NCI-H345 treated with DMSO at 0.1 percent for 48 hours (cell line): Measurements from ENCODE around the gene OR52A5.

Experiments used
- DNase-seq: peaks from one replicate; lab custom pipeline; 2025; ENCODE audit not compliant: unreplicated experiment; lab: John Stamatoyannopoulos, UW

OR52A5 gene

GRCh38 chr11:5117588-5117987 lies 20.6 kb downstream of the OR52A5 start:
- DNase-seq, result no peak

DNA sequence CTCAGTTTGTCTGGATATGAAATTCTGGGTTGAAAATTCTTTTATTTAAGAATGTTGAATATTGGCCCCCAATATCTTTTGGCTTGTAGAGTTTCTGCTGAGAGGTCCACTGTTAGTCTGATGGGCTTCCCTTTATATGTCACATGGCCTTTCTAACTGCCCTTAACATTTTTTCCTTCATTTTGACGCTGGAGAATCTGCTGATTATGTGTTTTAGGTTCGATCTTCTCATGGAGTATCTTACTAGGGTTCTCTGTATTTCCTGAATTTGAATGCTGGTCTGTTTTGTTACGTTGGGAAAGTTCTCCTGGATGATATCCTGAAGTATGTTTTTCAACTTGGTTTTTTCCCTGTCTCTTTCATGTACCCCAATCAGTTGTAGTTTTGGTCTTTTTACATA lies 22.8 kb downstream of the OR52A5 start:
- no peak for DNase-seq

DNA sequence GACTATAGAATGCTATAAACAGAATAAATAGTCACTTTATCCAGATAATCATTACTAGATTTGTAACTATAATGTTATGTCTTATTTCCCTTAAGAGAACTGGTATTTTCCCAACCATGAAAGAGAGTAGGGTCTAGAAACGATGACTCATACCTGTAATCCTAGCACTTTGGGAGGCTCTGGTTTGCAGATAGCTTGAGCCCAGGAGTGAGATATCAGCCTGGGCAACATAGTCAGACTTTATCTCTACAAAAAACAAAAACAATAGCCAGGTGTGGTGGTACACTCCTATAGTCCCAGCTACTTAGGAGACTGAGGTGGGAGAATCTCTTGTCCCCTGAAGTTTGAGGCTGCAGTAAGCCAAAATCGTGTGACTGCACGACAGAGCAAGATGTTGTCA lies 30.9 kb downstream of the OR52A5 start:
- no peak for DNase-seq

- no peak for DNase-seq
Measured at GRCh38 chr11:5103066-5103465, 35.1 kb downstream of the OR52A5 start.

- no peak for DNase-seq
Measured at GRCh38 chr11:5102246-5102645, 35.9 kb downstream of the OR52A5 start.

DNA sequence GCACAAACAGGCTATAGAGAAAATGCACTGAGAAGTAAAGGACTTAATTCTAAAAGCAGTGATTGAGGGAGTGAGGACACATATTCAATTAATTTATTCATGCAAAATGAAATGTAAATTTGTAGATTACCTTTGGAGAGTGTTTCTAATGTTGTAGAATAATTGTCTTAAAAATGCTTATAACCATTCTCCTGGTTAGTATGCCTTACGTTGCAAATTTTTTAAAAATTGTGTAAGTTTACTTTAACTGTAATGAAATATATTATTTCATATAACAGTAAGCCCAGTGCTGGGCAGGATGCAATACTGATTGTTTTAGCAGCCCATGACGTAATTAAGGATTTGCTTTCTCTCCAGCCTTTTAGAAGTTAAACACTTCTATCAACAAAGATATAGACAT lies 42.1 kb downstream of the OR52A5 start:
- no peak for DNase-seq

DNA sequence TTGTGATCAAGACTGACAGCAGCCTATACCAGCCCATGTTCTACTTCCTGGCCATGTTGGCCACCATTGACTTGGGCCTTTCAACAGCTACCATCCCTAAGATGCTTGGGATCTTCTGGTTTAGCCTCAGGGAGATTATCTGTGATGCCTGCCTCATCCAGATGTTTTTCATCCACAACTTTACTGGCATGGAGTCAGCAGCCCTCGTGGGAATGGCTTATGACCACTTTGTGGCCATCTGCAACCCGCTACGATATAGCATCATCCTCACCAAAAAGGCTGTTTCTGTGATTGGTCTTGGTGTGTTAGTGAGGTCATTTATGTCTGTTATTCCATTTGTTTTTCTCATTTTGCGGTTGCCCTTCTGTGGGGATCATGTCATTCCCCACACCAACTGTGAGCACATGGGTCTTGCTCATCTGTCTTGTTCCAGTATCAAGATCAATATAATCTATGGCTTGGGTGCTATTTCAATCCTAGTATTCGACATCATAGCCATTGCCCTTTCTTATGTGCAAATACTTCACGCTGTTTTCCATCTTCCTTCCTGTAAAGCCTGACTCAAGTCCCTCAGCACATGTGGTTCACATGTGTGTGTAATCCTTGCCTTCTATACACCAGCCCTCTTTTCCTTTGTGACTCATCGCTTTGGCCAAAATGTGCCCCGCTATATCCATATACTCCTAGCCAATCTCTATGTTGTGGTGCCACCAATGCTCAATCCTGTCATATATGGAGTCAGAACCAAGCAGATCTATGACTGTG lies 45.2 kb downstream of the OR52A5 start:
- DNase-seq, result no peak

GRCh38 chr11:5090668-5091067 lies 47.5 kb downstream of the OR52A5 start:
- DNase-seq, result no peak

- DNase-seq, result no peak
Measured at GRCh38 chr11:5088556-5088955, 49.6 kb downstream of the OR52A5 start.

GRCh38 chr11:5083602-5084001 lies 54.6 kb downstream of the OR52A5 start:
- no peak for DNase-seq

DNA sequence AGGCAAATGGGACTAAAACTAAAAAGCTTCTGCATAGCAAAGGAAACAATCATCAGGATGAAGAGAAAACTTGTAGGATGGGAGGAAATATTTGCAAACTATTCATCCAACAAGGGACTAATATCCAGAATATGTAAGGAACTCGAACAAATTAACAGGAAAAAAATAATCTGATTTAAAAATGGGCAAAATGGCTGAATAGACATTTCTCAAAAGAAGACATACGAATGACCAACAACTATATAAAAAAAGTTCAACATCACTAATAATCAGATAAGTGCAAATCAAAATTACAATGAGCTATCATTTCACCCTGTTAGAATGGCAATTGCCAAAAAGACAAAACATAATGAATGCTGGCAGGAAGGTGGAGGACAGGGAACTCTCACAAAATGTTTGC lies 56.8 kb downstream of the OR52A5 start:
- no peak for DNase-seq
